ENCODE measurements around the gene VPS8.

Gene VPS8

DNA sequence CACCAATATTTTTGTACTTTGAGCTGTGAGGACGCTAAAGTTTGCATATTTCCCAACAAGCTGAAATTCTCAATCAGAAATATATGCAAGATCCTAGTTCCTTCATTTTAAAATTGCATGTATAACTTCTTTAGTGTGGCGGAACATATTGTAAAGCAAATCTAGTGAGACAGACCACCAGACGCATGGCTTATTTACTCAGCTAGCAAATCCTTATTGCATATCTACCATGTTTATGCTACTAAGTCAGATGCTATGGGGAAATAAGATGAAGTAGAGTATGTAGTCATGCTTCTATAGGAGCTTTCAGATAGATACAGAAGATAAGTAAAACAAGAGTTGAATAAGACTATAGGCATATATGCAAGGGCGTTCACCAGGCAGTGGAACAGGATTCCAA, 278.8 kb downstream of the VPS8 start:
- FAIRE-seq (no peak), DNase-seq (ENCODE audit: insufficient read length, low spot score) (no peak)
- TF ChIP-seq TAF1 (IDR thresholded peaks at IDR 0.05; ENCODE audit: low read depth, low read length) (no peak), POLR2AphosphoS5 (IDR thresholded peaks at IDR 0.05; ENCODE audit: low read depth, low read length) (no peak), POLR2A (IDR thresholded peaks at IDR 0.05; ENCODE audit: low read depth, low read length) (no peak), POU2F2 (IDR thresholded peaks at IDR 0.05; ENCODE audit: low read depth, low read length) (no peak), SPI1 (IDR thresholded peaks at IDR 0.05; ENCODE audit: low read depth, low read length) (no peak), PAX5 (IDR thresholded peaks at IDR 0.05; ENCODE audit: insufficient read depth, low read length, severe bottlenecking) (no peak)

DNA sequence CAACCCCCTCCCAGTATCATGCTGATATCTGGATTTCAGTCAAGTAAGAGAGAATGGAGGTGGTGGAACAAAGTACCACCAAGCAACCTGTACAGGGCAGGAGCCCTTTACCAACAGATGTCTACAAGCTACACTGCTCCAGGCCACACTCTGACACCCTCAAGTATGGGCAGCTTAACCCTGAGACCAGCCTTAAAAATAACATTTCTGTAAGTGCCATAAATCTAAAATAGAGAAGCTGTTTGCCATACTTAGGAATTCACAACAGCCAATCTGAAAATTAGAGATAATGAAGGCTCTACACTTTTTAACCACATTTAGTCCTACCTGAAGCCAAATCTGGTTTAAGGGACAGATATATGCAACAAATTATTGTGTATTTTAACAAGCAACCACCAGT, 281.1 kb downstream of the VPS8 start:
- DNase-seq (ENCODE audit: insufficient read length, low spot score) (no peak), FAIRE-seq (no peak)
- TF ChIP-seq POLR2AphosphoS5 (IDR thresholded peaks at IDR 0.05; ENCODE audit: low read depth, low read length) (no peak), TAF1 (IDR thresholded peaks at IDR 0.05; ENCODE audit: low read depth, low read length) (no peak), PAX5 (IDR thresholded peaks at IDR 0.05; ENCODE audit: insufficient read depth, low read length, severe bottlenecking) (no peak), SPI1 (IDR thresholded peaks at IDR 0.05; ENCODE audit: low read depth, low read length) (no peak), POU2F2 (IDR thresholded peaks at IDR 0.05; ENCODE audit: low read depth, low read length) (no peak), POLR2A (IDR thresholded peaks at IDR 0.05; ENCODE audit: low read depth, low read length) (no peak)

DNA sequence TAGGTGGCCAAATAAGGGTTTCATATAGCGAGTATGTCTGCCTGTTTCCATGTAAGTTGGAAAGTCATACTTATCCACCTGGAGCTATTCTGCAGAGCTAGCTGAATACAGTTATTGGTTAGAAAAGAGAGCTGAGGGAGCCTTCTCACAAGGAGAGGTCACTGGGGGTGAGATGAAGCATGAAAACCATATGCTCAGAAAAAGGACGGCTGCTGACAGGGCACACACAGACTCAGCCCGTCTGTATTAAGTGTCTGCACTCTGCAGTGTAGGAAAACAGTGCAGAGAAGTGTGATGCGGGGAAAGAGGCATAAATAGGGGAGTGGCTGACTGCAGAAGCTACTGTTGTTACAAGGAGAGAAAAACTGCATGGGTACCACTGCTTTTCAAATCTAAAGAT, 282.7 kb downstream of the VPS8 start:
- FAIRE-seq, result no peak
- TF ChIP-seq POLR2AphosphoS5 (IDR thresholded peaks at IDR 0.05; ENCODE audit: low read depth, low read length) (no peak), TAF1 (IDR thresholded peaks at IDR 0.05; ENCODE audit: low read depth, low read length) (no peak)
- no peak for DNase-seq (ENCODE audit: insufficient read length, low spot score)

All from GM12891 (cell line).